Measurements from ENCODE around the gene ABCB10.

The ABCB10 gene

GRCh38 chr1:229563241-229563640 is 4.7 kb upstream of the ABCB10 start:
- peak; percentile 90 for TF ChIP-seq MAX (IDR thresholded peaks at IDR 0.05)
- no peak for TF ChIP-seq FOXM1 (IDR thresholded peaks at IDR 0.05; ENCODE audit: borderline replicate concordance, low read depth)

- TF ChIP-seq USF1 (IDR thresholded peaks at IDR 0.05) (no peak), CEBPB (IDR thresholded peaks at IDR 0.05) (no peak), TEAD4 (IDR thresholded peaks at IDR 0.05) (no peak), CREB1 (IDR thresholded peaks at IDR 0.05; ENCODE audit: low read depth) (no peak), ZBTB7A (IDR thresholded peaks at IDR 0.05; ENCODE audit: low read depth) (no peak), NFIC (IDR thresholded peaks at IDR 0.05) (no peak), RAD21 (IDR thresholded peaks at IDR 0.05; ENCODE audit: low read depth) (no peak)
These were observed 4.2 kb upstream of the ABCB10 start for GRCh38 chr1:229562686-229563085.

GRCh38 chr1:229561141-229561540 is 2.6 kb upstream of the ABCB10 start:
- no peak for TF ChIP-seq EP300 (IDR thresholded peaks at IDR 0.05; ENCODE audit: borderline replicate concordance)
- TF ChIP-seq TEAD4 (IDR thresholded peaks at IDR 0.05): no peak
- TF ChIP-seq TAF1 (IDR thresholded peaks at IDR 0.05; ENCODE audit: low read depth): no peak
- TF ChIP-seq TCF12 (IDR thresholded peaks at IDR 0.05; ENCODE audit: low read depth): no peak
- TF ChIP-seq CEBPB (IDR thresholded peaks at IDR 0.05): no peak
- TF ChIP-seq MAX (IDR thresholded peaks at IDR 0.05): no peak
- no peak for TF ChIP-seq NFIC (IDR thresholded peaks at IDR 0.05)
- TF ChIP-seq RAD21 (IDR thresholded peaks at IDR 0.05; ENCODE audit: low read depth): no peak
- TF ChIP-seq YY1 (IDR thresholded peaks at IDR 0.05; ENCODE audit: low read depth): no peak
- no peak for TF ChIP-seq ZBTB7A (IDR thresholded peaks at IDR 0.05; ENCODE audit: low read depth)
- TF ChIP-seq USF1 (IDR thresholded peaks at IDR 0.05): no peak
- TF ChIP-seq CREB1 (IDR thresholded peaks at IDR 0.05; ENCODE audit: low read depth): no peak
- no peak for TF ChIP-seq REST (IDR thresholded peaks at IDR 0.05; ENCODE audit: low read depth)
- TF ChIP-seq EGR1 (IDR thresholded peaks at IDR 0.05): no peak
- TF ChIP-seq FOXM1 (IDR thresholded peaks at IDR 0.05; ENCODE audit: borderline replicate concordance, low read depth): no peak

- TF ChIP-seq YY1 (IDR thresholded peaks at IDR 0.05; ENCODE audit: low read depth) (no peak), ZBTB7A (IDR thresholded peaks at IDR 0.05; ENCODE audit: low read depth) (peak; percentile 23; the same call in 1 of the 2 replicates), TCF12 (IDR thresholded peaks at IDR 0.05; ENCODE audit: low read depth) (no peak)
These were observed 543 bp downstream of the ABCB10 start for GRCh38 chr1:229557913-229558414.

GRCh38 chr1:229557200-229557850 is 1.2 kb downstream of the ABCB10 start:
- no peak for TF ChIP-seq FOXM1 (IDR thresholded peaks at IDR 0.05; ENCODE audit: borderline replicate concordance, low read depth)
- no peak for TF ChIP-seq NFIC (IDR thresholded peaks at IDR 0.05)
- no peak for TF ChIP-seq CEBPB (IDR thresholded peaks at IDR 0.05)
- no peak for TF ChIP-seq REST (IDR thresholded peaks at IDR 0.05; ENCODE audit: low read depth)
- no peak for TF ChIP-seq EGR1 (IDR thresholded peaks at IDR 0.05)
- no peak for TF ChIP-seq TEAD4 (IDR thresholded peaks at IDR 0.05)
- no peak for TF ChIP-seq YY1 (IDR thresholded peaks at IDR 0.05; ENCODE audit: low read depth)

GRCh38 chr1:229554886-229555621 is 3.5 kb downstream of the ABCB10 start:
- TF ChIP-seq EP300 (IDR thresholded peaks at IDR 0.05; ENCODE audit: borderline replicate concordance): no peak
- TF ChIP-seq CEBPB (IDR thresholded peaks at IDR 0.05): no peak
- TF ChIP-seq CREB1 (IDR thresholded peaks at IDR 0.05; ENCODE audit: low read depth): no peak
- no peak for TF ChIP-seq YY1 (IDR thresholded peaks at IDR 0.05; ENCODE audit: low read depth)
